CD4-positive, CD25-positive, alpha-beta regulatory T cell (primary cell): Measurements from ENCODE around the gene TYRO3. TPM values are rescaled to one million over a fixed set of nuclear protein-coding genes. Genes with fewer than 3 reads are reported as not detected.

Experiments used
- ATAC-seq, 2 donors: fragments of 150-1000 bp; cut with Tn5 transposase; one replicate each; pipeline ENCODE4 v1.10.0; 2021; ENCODE audit warnings: low read depth in 2 of 2, moderate number of reproducible peaks in 2 of 2, moderate library complexity in 1 of 2
- DNase-seq, 3 donors: peaks; one replicate each; pipeline versions ENCODE4 v3.0.0 to v3.0.0-alpha.2; 2012 to 2022; ENCODE audit warnings: mixed read lengths in 1 of 3
- H3K27ac ChIP-seq: one replicate; pipeline ENCODE4 v1.7.0; 2013; ENCODE audit warnings: mild to moderate bottlenecking, low read length; ENCODE audit not compliant: insufficient read depth, poor library complexity, severe bottlenecking
- H3K27me3 ChIP-seq: one replicate; pipeline ENCODE4 v1.7.0; 2013; ENCODE audit warnings: low read length; ENCODE audit not compliant: control insufficient read depth, insufficient read depth
- H3K36me3 ChIP-seq: one replicate; pipeline ENCODE4 v1.7.0; 2013; ENCODE audit warnings: mild to moderate bottlenecking, low read length, moderate library complexity; ENCODE audit not compliant: control insufficient read depth, insufficient read depth
- H3K4me1 ChIP-seq: 2 replicates; pipeline ENCODE4 v1.7.0; 2013; ENCODE audit warnings: mild to moderate bottlenecking, low read length; ENCODE audit not compliant: insufficient read depth, control insufficient read depth, poor library complexity, severe bottlenecking
- H3K4me3 ChIP-seq: one replicate; pipeline ENCODE4 v1.7.0; 2013; ENCODE audit warnings: low read depth, mild to moderate bottlenecking, low read length, moderate library complexity
- H3K9me3 ChIP-seq, 2 experiments: 1 replicate in 1 of 2; 2 replicates in 1 of 2; pipeline ENCODE4 v1.7.0; 2013; ENCODE audit warnings: low read length in 2 of 2, mild to moderate bottlenecking in 1 of 2, moderate library complexity in 1 of 2; ENCODE audit not compliant: control insufficient read depth in 2 of 2
- H3K27ac Mint-ChIP-seq, 3 donors: one replicate each; pipeline ENCODE4 v1.8.0; 2020 to 2022; ENCODE audit warnings: mild to moderate bottlenecking in 3 of 3, mixed read lengths in 3 of 3, moderate library complexity in 2 of 3
- H3K27me3 Mint-ChIP-seq: one replicate; pipeline ENCODE4 v1.8.0; 2022; ENCODE audit warnings: mild to moderate bottlenecking, mixed read lengths
- H3K36me3 Mint-ChIP-seq: one replicate; pipeline ENCODE4 v1.8.0; 2020; ENCODE audit warnings: mixed read lengths
- H3K4me1 Mint-ChIP-seq, 4 donors: one replicate each; pipeline ENCODE4 v1.8.0; 2020 to 2022; ENCODE audit warnings: mixed read lengths in 4 of 4, mild to moderate bottlenecking in 1 of 4
- H3K4me3 Mint-ChIP-seq, 4 donors: one replicate each; pipeline ENCODE4 v1.8.0; 2020 to 2022; ENCODE audit warnings: mild to moderate bottlenecking in 4 of 4, mixed read lengths in 4 of 4, moderate library complexity in 3 of 4
- H3K9me3 Mint-ChIP-seq, 7 donors: one replicate each; pipeline ENCODE4 v1.8.0; 2020 to 2022; ENCODE audit warnings: mixed read lengths in 7 of 7, mild to moderate bottlenecking in 3 of 7, moderate library complexity in 2 of 7
- polyA plus RNA-seq, 4 donors: library from polyadenylated mRNA; unstranded; fragments of 300-500 nt; fragmentation: Illumina TruSeq; gene quantifications; one replicate each; pipeline ENCODE4 v1.2.3, GENCODE V29; 2021
- total RNA-seq: library from RNA; stranded (reverse); gene quantifications from one replicate; pipeline ENCODE4 v1.2.3, GENCODE V29; 2022

The TYRO3 gene
- not detected for total RNA-seq
- polyA plus RNA-seq = under 1 TPM in 2 of 4 donors, not detected in 2; 0.16 to 0.82 TPM

- peaks cover 27% of the 10 kb centered on the region for H3K4me1 ChIP-seq
- Mint-ChIP-seq H3K4me1 (peaks cover 0 to 22% (median 11%) of the 10 kb centered on the region in 4 donors), H3K9me3 (peaks cover 0 to 2% (median 0%) of the 10 kb centered on the region in 7 donors), H3K36me3 (no peaks in the 10 kb centered on the region), H3K27ac (peak within 1 kb of the TSS; percentile 74 to 88 (median 76)), H3K27me3 (peaks cover 34% of the 10 kb centered on the region), H3K4me3 (peak within 1 kb of the TSS; percentile 84 to 93 (median 91))
- H3K4me3 ChIP-seq = peak within 1 kb of the TSS; percentile 29
- ATAC-seq (peak; percentile 29 to 34), DNase-seq (peak; percentile 56 to 66 (median 61))
- peak within 1 kb of the TSS; percentile 59 for H3K27ac ChIP-seq
- H3K9me3 ChIP-seq = no peaks in the 10 kb centered on the region
- peaks cover 2% of the 10 kb centered on the region for H3K27me3 ChIP-seq
- no peaks in the 10 kb centered on the region for H3K36me3 ChIP-seq
These were observed at the start of gene TYRO3 for GRCh38 chr15:41558400-41559238. TYRO3 (plus strand) TSS chr15:41559212; CDS start chr15:41559258, 46 bp downstream.

GRCh38 chr15:41510728-41511127 lies 48.3 kb upstream of the TYRO3 start:
- no peaks in the 10 kb centered on the region for H3K9me3 Mint-ChIP-seq
- peaks cover 49% of the 10 kb centered on the region for H3K27me3 Mint-ChIP-seq
- Histone ChIP-seq H3K27ac (no peak overlapping the region), H3K36me3 (no peaks in the 10 kb centered on the region), H3K4me3 (no peak overlapping the region), H3K9me3 (no peaks in the 10 kb centered on the region), H3K27me3 (peaks cover 5% of the 10 kb centered on the region), H3K4me1 (peaks cover 31% of the 10 kb centered on the region)
- peak overlapping the region in 3 of 4 donors; percentile 41 to 65 (median 48) for H3K4me3 Mint-ChIP-seq
- no peaks in the 10 kb centered on the region for H3K36me3 Mint-ChIP-seq
- no peak overlapping the region for H3K27ac Mint-ChIP-seq
- H3K4me1 Mint-ChIP-seq = peaks cover 0 to 31% (median 10%) of the 10 kb centered on the region in 4 donors
- ATAC-seq = no peak
- no peak for DNase-seq

DNA sequence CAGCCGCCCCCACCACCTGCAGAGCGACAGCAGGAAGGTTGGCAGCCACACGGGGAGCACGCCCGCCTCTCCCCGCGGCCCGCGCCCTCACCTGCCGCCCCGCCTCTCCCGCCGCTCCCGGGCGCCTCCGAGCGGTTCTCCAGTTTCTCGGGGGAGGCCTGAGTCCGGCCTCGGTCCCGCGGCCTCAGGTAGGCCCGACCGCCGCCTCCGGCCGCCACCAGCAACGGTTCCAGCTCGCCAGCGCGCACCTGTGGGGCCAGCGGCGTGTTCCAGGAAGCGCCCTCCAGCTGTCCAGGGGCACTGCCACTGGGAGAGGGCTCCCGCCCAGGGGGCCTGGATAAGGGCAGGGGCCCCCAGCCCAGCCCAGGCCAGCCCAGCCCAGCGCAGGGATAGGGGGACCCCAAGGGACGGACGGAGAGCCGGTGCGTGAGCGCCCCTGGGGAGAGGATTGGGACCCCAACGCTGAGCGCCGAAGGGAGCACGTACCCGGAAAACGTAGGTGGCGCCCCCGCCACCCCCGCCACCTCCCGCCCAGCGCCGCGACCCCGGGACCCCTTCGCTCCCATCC lies 47.6 kb upstream of the TYRO3 start:
- peaks cover 42% of the 10 kb centered on the region for H3K27me3 Mint-ChIP-seq
- peaks cover 2% of the 10 kb centered on the region for H3K36me3 Mint-ChIP-seq
- no peak overlapping the region for H3K27ac Mint-ChIP-seq
- Histone ChIP-seq H3K4me1 (peaks cover 31% of the 10 kb centered on the region), H3K9me3 (no peaks in the 10 kb centered on the region), H3K36me3 (no peaks in the 10 kb centered on the region), H3K27me3 (peaks cover 5% of the 10 kb centered on the region), H3K27ac (no peak overlapping the region), H3K4me3 (no peak overlapping the region)
- H3K4me1 Mint-ChIP-seq = peaks cover 0 to 31% (median 10%) of the 10 kb centered on the region in 4 donors
- no peaks in the 10 kb centered on the region for H3K9me3 Mint-ChIP-seq
- ATAC-seq = no peak
- H3K4me3 Mint-ChIP-seq = no peak overlapping the region
- no peak for DNase-seq

- Mint-ChIP-seq H3K36me3 (peaks cover 8% of the 10 kb centered on the region), H3K27me3 (peaks cover 39% of the 10 kb centered on the region), H3K4me3 (peak overlapping the region; percentile 71 to 94 (median 78)), H3K9me3 (no peaks in the 10 kb centered on the region), H3K27ac (peak overlapping the region in 2 of 3 donors; percentile 38 to 66), H3K4me1 (peaks cover 0 to 33% (median 10%) of the 10 kb centered on the region in 4 donors)
- Histone ChIP-seq H3K36me3 (no peaks in the 10 kb centered on the region), H3K9me3 (no peaks in the 10 kb centered on the region), H3K27ac (no peak overlapping the region), H3K4me3 (peak overlapping the region; percentile 41), H3K4me1 (peaks cover 31% of the 10 kb centered on the region), H3K27me3 (peaks cover 5% of the 10 kb centered on the region)
- DNase-seq = peak in 1 of 3 donors; percentile 24
- ATAC-seq = peak in 1 of 2 donors; percentile 22
These were observed 47.1 kb upstream of the TYRO3 start for GRCh38 chr15:41511899-41512369.

- H3K4me3 ChIP-seq = peak overlapping the region; percentile 41
- H3K4me1 Mint-ChIP-seq = peaks cover 0 to 33% (median 10%) of the 10 kb centered on the region in 4 donors
- H3K27ac Mint-ChIP-seq = peak overlapping the region in 1 of 3 donors; percentile 38
These were observed 46.5 kb upstream of the TYRO3 start for GRCh38 chr15:41512512-41512939.

GRCh38 chr15:41512940-41513505 lies 46.0 kb upstream of the TYRO3 start:
- peaks cover 16% of the 10 kb centered on the region for H3K36me3 Mint-ChIP-seq
- H3K27ac Mint-ChIP-seq = peak overlapping the region in 1 of 3 donors; percentile 63
- H3K4me3 Mint-ChIP-seq = peak overlapping the region; percentile 71 to 94 (median 78)
- no peak overlapping the region for H3K27ac ChIP-seq
- no peaks in the 10 kb centered on the region for H3K9me3 ChIP-seq
- DNase-seq = peak; percentile 19 to 54 (median 21)
- peaks cover 37% of the 10 kb centered on the region for H3K27me3 Mint-ChIP-seq
- no peaks in the 10 kb centered on the region for H3K36me3 ChIP-seq
- peak; percentile 35 to 37 for ATAC-seq
- peaks cover 0 to 33% (median 10%) of the 10 kb centered on the region in 4 donors for H3K4me1 Mint-ChIP-seq
- peaks cover 5% of the 10 kb centered on the region for H3K27me3 ChIP-seq
- H3K4me1 ChIP-seq = peaks cover 31% of the 10 kb centered on the region
- peak overlapping the region; percentile 26 for H3K4me3 ChIP-seq
- no peaks in the 10 kb centered on the region for H3K9me3 Mint-ChIP-seq

More at GRCh38 chr15:41512512-41512939, 46.5 kb upstream of the TYRO3 start:
- peaks cover 39% of the 10 kb centered on the region for H3K27me3 Mint-ChIP-seq
- DNase-seq = no peak
- H3K4me1 ChIP-seq = peaks cover 31% of the 10 kb centered on the region
- H3K9me3 ChIP-seq = no peaks in the 10 kb centered on the region
- no peaks in the 10 kb centered on the region for H3K9me3 Mint-ChIP-seq
- peaks cover 5% of the 10 kb centered on the region for H3K27me3 ChIP-seq
- H3K27ac ChIP-seq = no peak overlapping the region
- peaks cover 13% of the 10 kb centered on the region for H3K36me3 Mint-ChIP-seq
- no peaks in the 10 kb centered on the region for H3K36me3 ChIP-seq
- ATAC-seq = no peak
- peak overlapping the region; percentile 71 to 94 (median 78) for H3K4me3 Mint-ChIP-seq

DNA sequence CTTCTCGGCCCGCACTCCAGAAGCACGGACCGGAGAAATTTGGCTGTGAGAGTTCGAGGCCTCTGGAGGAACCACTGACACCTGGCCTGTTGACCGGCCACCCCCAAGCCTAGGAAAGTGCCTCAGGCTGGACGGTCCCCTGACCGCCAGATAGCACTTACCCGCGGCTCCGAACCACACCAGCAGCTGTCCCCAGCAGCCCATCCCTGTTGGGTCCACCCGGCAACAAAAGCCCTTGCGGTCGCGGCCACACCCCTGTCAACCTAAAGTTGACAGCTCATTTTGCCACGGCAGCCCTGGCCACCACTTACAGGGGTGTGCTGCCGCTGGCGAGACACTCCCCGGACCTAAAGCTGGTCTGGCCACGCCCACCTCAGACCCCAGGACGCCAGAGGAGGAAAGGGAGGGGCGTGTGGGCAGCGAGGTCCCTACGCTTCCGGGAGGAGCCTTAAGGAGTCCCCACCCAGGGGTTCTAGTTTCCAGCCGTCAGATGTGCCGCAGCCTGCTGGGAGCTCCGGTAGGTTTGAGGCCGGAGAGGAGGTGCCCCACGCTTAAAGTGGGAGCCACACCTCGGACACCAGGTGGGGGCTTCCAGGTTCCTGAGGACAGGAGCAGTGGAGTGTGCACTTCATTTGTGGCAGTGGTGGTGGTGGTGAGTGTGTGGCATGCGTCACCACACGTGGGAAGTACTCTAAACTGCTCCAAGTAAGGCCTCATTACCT lies 45.3 kb upstream of the TYRO3 start, which contains the start of gene LTK:
TSS of gene LTK (minus strand) at position 322 of the 722 bp plus-strand sequence. CDS start at position 204, 118 bp downstream.
- peak within 1 kb of the TSS; percentile 26 for H3K4me3 ChIP-seq
- Mint-ChIP-seq H3K4me3 (peak within 1 kb of the TSS; percentile 71 to 94 (median 78)), H3K27ac (peak within 1 kb of the TSS in 2 of 3 donors; percentile 63 to 82), H3K9me3 (no peaks in the 10 kb centered on the region), H3K4me1 (peaks cover 0 to 33% (median 10%) of the 10 kb centered on the region in 4 donors), H3K27me3 (peaks cover 35% of the 10 kb centered on the region), H3K36me3 (peaks cover 18% of the 10 kb centered on the region)
- peaks cover 31% of the 10 kb centered on the region for H3K4me1 ChIP-seq
- H3K27me3 ChIP-seq = peaks cover 5% of the 10 kb centered on the region
- DNase-seq (peak in 1 of 3 donors; percentile 45), ATAC-seq (no peak)
- no peaks in the 10 kb centered on the region for H3K9me3 ChIP-seq
- no peak within 1 kb of the TSS for H3K27ac ChIP-seq
- H3K36me3 ChIP-seq = no peaks in the 10 kb centered on the region
